Activated T-helper 17 cell treated with anti-CD3 and anti-CD28 coated beads, Interleukin-2, amount 50 U/mL, for 72 hours (primary cell): ENCODE data around the gene WDR48. TPM values are rescaled to one million over a fixed set of nuclear protein-coding genes. Genes with fewer than 3 reads are reported as not detected.
A peak's percentile ranks its signal among the peaks of the same experiment; 100 is the strongest.

Source experiments
- ATAC-seq: fragments of 150-1000 bp; cut with Tn5 transposase; replicated peaks from 2 replicates; pipeline ENCODE4 v1.10.0; 2021; ENCODE audit warnings: mild to moderate bottlenecking, moderate library complexity
- H3K27ac Mint-ChIP-seq: one replicate; pipeline ENCODE4 v1.8.0; 2022; ENCODE audit warnings: mixed read lengths
- H3K27me3 Mint-ChIP-seq: one replicate; pipeline ENCODE4 v1.8.0; 2022; ENCODE audit warnings: mixed read lengths
- H3K36me3 Mint-ChIP-seq: one replicate; pipeline ENCODE4 v1.8.0; 2022; ENCODE audit warnings: low read depth, mild to moderate bottlenecking, mixed read lengths
- H3K4me1 Mint-ChIP-seq: one replicate; pipeline ENCODE4 v1.8.0; 2022; ENCODE audit warnings: mixed read lengths
- H3K4me3 Mint-ChIP-seq: one replicate; pipeline ENCODE4 v1.8.0; 2022; ENCODE audit warnings: mild to moderate bottlenecking, mixed read lengths
- H3K9me3 Mint-ChIP-seq: one replicate; pipeline ENCODE4 v1.8.0; 2022; ENCODE audit warnings: mixed read lengths
- total RNA-seq, 2 donors: library from RNA; stranded (reverse); gene quantifications; one replicate each; pipeline ENCODE4 v1.2.3, GENCODE V29; 2022

The WDR48 gene
- 10 to 100 TPM; 56.6 to 81.1 TPM for total RNA-seq

DNA sequence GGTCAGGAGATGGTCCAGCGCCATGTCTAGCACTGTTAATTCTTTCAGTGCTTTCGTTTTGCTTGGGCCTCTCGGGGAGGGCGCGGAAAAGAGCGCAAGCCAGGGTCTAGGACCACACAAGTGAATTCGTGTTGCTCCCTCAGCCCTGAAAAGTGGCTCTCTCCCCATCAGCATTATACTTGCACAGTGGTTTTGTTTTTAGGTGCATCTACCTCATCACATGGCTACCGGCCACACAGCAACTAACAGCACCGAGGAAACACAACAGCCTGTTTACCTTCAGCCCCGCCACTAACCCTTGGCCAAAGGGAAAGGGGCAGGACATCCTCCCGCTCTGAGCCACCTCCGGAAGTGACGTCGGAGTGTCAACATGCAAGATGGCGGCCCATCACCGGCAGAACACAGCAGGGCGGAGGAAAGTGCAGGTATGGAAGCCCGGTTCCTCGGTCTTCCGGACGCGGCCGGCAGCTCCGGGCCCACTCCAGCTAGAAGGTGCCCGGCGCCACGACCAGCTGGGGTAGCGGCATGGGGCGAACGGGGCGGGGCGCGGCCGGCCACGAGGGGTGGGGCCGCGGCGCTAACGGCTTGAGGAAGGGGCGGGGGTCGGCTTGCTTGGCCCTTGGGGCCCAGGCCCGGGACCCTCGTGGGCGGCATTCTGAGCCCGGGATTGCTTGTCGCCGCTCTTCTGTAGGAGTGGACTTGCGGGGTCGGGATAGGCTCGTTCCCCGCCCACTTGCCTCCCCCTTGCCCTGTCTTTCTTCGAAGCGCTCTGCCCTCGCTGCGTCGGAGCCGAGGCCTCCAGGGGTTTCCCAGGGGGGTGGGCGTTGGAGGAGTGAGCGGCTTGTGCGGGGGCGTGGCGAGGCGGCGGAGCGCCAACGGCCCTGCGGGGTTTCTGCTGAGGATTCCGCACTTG, at the start of gene WDR48, which contains the start of gene SCN11A:
WDR48 (plus strand) TSS at position 368 of the 913 bp plus-strand sequence; CDS start at position 378, 10 bp downstream.
SCN11A (minus strand) TSS at position 296 of the 913 bp plus-strand sequence. CDS start 101,582 bp downstream, outside the sequence.
- Mint-ChIP-seq H3K36me3 (peaks cover 9% of the 10 kb centered on the region), H3K4me1 (peaks cover 31% of the 10 kb centered on the region), H3K4me3 (peak within 1 kb of the TSS; percentile 93), H3K27ac (peak within 1 kb of the TSS; percentile 97), H3K27me3 (no peaks in the 10 kb centered on the region), H3K9me3 (no peaks in the 10 kb centered on the region)
- ATAC-seq = peak; percentile 95

DNA sequence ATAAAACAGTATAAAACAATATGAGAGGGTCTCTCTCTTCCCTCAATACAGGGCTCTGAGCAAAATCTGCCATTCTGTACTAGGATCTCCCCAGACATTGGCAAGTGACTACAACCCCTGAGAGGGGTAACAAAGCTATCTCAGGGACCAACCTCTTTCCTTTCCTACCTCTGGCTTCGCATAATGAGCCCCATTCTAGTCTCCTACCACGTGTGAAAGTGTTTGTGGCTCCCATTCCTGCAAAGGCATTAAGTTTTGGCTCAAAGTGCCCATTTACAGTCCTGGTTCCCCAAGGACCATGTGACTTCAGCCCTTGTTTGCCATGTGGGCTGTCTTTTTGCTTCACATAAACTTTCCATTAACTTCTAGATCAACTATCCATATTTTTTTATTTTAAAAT, 46.5 kb upstream of the WDR48 start:
- no peak overlapping the region for H3K4me3 Mint-ChIP-seq
- no peaks in the 10 kb centered on the region for H3K36me3 Mint-ChIP-seq
- no peaks in the 10 kb centered on the region for H3K9me3 Mint-ChIP-seq
- H3K27ac Mint-ChIP-seq = no peak overlapping the region
- no peak for ATAC-seq
- H3K4me1 Mint-ChIP-seq = no peaks in the 10 kb centered on the region
- H3K27me3 Mint-ChIP-seq = peaks cover 14% of the 10 kb centered on the region

DNA sequence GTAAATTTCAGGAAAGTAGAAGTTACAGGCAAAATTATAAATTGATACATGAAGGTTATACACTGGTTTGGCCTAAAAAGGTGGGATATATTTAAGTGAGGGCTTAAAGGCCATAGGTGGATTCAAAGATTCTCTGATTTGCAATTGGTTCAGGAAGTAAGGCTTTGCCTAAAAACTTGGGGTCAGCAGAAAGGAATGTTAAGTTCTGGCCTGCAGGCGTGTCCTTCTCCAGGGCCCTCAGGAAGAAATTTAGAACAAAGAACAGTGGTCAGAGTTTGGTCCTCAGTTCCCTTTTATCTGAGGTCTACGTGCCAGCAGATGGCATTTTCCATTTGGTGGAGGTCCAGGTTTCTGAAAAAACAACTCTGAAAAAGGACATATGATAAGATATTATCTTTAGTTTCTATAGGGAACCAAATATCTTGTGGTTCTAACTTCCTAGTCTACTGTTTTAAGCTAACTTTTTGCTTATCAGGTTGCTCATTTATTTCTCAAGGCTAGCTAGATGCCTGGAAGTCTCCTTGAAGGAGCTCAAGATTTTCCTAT, 40.6 kb upstream of the WDR48 start:
- no peaks in the 10 kb centered on the region for H3K9me3 Mint-ChIP-seq
- H3K4me1 Mint-ChIP-seq = no peaks in the 10 kb centered on the region
- H3K4me3 Mint-ChIP-seq = no peak overlapping the region
- peaks cover 22% of the 10 kb centered on the region for H3K27me3 Mint-ChIP-seq
- no peak overlapping the region for H3K27ac Mint-ChIP-seq
- no peaks in the 10 kb centered on the region for H3K36me3 Mint-ChIP-seq
- ATAC-seq = no peak

DNA sequence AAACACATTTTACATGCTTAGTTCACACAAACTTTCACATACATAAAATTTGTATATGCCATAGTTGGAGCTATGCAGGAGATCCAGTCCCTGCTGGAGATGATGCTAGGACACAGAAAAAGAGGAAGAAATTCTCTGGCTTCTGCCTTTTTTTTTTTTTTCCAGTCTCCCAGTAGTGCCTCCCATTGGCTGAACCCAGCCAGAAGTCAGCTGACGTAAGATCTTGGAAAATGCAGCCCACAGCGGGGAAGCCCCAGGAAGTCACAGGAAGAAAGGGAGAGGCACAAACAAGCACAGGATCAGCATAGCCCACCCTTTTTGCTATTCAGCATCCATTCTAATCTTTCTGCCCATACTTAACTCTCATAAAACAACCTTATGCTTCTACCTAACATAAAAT, 38.5 kb upstream of the WDR48 start:
- H3K4me1 Mint-ChIP-seq = no peaks in the 10 kb centered on the region
- H3K27ac Mint-ChIP-seq = no peak overlapping the region
- H3K4me3 Mint-ChIP-seq = no peak overlapping the region
- ATAC-seq = no peak
- no peaks in the 10 kb centered on the region for H3K36me3 Mint-ChIP-seq
- peaks cover 23% of the 10 kb centered on the region for H3K27me3 Mint-ChIP-seq
- no peaks in the 10 kb centered on the region for H3K9me3 Mint-ChIP-seq

DNA sequence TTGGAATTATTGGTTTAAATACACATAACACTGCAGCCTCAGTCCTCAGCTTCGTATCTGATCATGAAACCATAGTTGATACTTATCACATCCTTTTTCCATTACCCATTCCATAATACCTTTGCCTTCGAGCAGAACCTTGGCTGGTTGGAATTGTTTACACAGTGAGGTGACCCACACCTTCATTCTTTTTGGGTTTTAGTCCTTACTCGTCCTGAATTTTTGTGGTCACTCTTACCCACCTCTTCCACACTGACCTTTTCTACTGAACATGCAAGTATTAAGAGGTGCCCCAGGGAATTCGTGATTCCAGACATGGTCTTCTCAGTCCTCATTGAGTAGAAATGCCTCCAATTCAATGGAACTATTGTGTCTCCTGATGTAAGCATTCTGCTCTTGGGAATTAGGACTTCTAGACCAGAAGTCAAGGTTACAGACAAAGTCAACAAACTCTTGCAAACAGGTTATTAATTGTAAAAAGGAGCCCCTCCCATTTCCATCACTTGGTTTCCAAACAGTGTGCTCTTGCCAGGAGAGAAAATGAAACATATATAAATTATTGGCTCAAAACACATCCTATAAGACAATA, 37.8 kb upstream of the WDR48 start:
- H3K9me3 Mint-ChIP-seq = no peaks in the 10 kb centered on the region
- H3K4me3 Mint-ChIP-seq = no peak overlapping the region
- ATAC-seq = no peak
- H3K27ac Mint-ChIP-seq = no peak overlapping the region
- H3K4me1 Mint-ChIP-seq = no peaks in the 10 kb centered on the region
- no peaks in the 10 kb centered on the region for H3K36me3 Mint-ChIP-seq
- peaks cover 26% of the 10 kb centered on the region for H3K27me3 Mint-ChIP-seq

DNA sequence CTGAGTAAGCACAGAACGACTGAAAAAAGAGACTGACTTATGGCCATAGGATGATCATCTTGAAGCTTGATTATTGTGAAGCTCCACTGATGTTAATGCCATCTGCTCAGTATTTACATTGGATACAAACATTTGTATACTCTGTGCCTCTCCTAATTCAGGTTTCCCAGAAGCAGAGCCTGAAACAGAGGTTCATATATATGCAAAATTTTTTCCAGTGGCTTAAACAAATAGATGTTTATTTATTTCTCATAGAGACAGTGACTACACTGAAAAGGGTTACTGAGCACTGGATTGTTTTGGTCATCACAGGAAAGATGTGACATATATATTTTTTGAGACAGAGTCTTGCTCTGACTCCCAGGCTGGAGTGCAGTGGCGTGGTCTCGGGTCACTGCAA, 36.4 kb upstream of the WDR48 start:
- ATAC-seq = no peak

DNA sequence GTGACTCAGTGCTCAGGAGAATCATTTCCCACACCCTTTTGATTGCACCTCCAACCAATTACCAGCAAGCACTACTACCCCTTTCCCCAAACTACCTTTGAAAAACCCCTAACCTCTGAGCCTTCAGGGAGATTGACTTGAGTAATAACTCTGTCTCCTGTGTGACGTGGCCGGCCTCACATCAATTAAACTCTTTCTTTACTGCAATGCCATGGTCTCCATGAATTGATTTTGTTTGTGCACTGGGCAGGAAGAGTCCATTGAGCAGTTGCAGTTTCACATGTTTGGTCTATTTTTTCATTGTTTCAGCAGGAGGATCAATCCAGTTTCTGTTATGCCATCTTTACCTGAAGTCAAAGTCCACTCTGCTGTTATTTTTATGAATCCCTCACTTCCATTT, 32.5 kb upstream of the WDR48 start:
- H3K9me3 Mint-ChIP-seq = no peaks in the 10 kb centered on the region
- peaks cover 23% of the 10 kb centered on the region for H3K27me3 Mint-ChIP-seq
- no peak for ATAC-seq
- H3K4me3 Mint-ChIP-seq = no peak overlapping the region
- H3K36me3 Mint-ChIP-seq = no peaks in the 10 kb centered on the region
- no peak overlapping the region for H3K27ac Mint-ChIP-seq
- H3K4me1 Mint-ChIP-seq = no peaks in the 10 kb centered on the region

More for the DNA sequence above, 36.4 kb upstream of the WDR48 start:
- H3K36me3 Mint-ChIP-seq = no peaks in the 10 kb centered on the region
- H3K27me3 Mint-ChIP-seq = peaks cover 30% of the 10 kb centered on the region
- H3K9me3 Mint-ChIP-seq = no peaks in the 10 kb centered on the region
- no peak overlapping the region for H3K27ac Mint-ChIP-seq
- H3K4me1 Mint-ChIP-seq = no peaks in the 10 kb centered on the region
- no peak overlapping the region for H3K4me3 Mint-ChIP-seq

DNA sequence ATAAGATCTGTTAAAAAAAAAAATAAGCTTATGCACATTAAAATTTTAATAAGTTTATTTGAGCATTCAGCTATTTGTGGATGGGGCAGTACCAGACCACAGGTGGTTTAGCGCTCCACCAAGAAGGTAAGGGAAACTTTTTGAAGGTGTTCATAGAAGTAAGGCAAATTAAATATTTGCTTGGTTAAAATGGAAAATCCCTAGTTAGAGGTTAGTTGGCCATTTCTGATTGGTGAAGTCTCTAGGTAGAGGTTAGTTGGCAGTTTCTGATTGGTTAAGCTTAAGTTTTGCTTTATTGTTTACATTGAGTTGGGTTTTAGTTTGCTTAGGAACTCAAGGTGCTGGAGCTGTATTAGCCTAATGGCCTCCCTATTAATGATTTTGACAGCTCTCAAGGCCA, 30.8 kb upstream of the WDR48 start:
- no peak overlapping the region for H3K27ac Mint-ChIP-seq
- H3K36me3 Mint-ChIP-seq = no peaks in the 10 kb centered on the region

DNA sequence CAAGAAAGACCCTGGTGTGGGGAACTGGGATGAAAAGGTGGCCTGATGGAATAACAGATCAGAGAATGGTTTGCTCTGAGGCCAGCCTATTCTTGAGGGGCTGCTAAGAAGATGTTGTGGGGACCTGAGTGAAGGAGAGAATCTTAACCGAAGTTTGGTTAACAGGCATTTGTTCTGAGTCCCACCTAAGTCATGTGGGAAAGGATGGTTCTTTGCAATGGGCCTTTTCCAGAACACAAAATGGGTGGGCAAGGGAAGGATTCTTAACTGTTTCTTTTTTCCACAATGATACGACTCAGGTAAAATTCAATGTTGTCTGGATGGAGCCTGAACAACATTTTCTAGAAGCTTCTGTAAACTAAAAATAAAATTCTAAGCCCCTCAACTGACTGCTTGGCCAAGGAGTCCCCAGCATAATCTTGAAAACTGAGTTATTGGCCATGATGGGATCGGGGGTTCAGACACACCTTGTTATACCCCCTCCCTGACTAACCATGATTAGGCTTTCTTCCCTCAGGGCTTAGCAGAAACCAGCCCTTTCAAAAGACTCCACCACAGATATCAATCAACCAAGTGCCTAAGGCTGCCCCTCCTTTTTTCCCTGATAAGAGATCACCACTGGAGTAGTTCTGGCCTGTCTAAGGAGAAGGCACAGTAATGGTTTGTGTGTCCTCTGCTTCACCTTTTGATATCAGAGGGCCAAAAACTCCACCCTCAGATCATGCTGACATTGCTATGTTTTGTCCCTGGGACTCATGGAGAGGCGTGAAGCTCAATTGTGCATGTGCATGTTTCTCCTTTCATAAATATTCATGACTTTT, 30.1 kb upstream of the WDR48 start:
- no peak for ATAC-seq
- peaks cover 26% of the 10 kb centered on the region for H3K27me3 Mint-ChIP-seq
- no peaks in the 10 kb centered on the region for H3K4me1 Mint-ChIP-seq
- no peak overlapping the region for H3K4me3 Mint-ChIP-seq
- H3K9me3 Mint-ChIP-seq = no peaks in the 10 kb centered on the region
- H3K27ac Mint-ChIP-seq = no peak overlapping the region
- H3K36me3 Mint-ChIP-seq = no peaks in the 10 kb centered on the region

More for the DNA sequence above, 30.8 kb upstream of the WDR48 start:
- ATAC-seq = peak; percentile 23
- H3K4me3 Mint-ChIP-seq = no peak overlapping the region
- H3K9me3 Mint-ChIP-seq = no peaks in the 10 kb centered on the region
- H3K4me1 Mint-ChIP-seq = no peaks in the 10 kb centered on the region
- peaks cover 22% of the 10 kb centered on the region for H3K27me3 Mint-ChIP-seq

DNA sequence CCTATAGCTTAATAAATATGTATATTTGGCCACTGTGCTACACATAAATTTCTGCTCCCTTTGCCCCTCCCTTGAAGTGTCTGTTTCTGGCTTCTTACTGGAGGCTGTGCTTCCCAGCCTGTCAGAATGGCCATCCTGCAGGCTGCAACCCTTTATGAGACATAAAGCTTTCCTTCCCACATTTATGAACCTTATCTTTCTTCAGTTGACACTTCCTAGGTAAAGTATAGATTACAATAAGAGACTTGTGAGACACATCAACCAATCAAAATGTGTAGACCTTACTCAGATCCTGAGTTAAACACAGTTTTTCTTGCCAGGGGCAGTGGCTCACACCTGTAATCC, 29.6 kb upstream of the WDR48 start:
- Mint-ChIP-seq H3K36me3 (no peaks in the 10 kb centered on the region), H3K27ac (no peak overlapping the region)
- no peak for ATAC-seq

DNA sequence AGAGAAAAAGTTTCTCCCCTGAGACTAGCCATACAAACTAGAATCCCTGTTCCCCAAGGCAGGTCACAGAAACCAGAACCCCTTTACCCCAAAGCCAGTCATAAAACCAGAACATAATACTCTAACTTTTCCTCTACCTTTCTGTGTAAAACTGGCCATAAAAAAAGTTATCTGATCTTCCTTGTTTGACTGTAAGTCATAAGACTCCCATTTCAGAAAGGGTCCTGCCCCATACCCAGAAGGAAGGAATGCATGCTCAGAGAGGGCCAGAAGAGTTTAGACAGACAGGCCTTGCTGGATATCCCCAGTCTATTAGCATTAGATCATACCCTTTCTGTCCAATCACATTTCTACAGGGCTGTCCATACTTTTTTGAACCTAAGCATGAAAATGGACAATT, 27.3 kb upstream of the WDR48 start:
- peaks cover 19% of the 10 kb centered on the region for H3K27me3 Mint-ChIP-seq
- H3K27ac Mint-ChIP-seq = no peak overlapping the region
- H3K4me3 Mint-ChIP-seq = no peak overlapping the region
- no peaks in the 10 kb centered on the region for H3K9me3 Mint-ChIP-seq
- no peaks in the 10 kb centered on the region for H3K4me1 Mint-ChIP-seq
- no peak for ATAC-seq
- H3K36me3 Mint-ChIP-seq = no peaks in the 10 kb centered on the region

More for the DNA sequence above, 29.6 kb upstream of the WDR48 start:
- Mint-ChIP-seq H3K4me1 (no peaks in the 10 kb centered on the region), H3K9me3 (no peaks in the 10 kb centered on the region), H3K4me3 (no peak overlapping the region), H3K27me3 (peaks cover 27% of the 10 kb centered on the region)

DNA sequence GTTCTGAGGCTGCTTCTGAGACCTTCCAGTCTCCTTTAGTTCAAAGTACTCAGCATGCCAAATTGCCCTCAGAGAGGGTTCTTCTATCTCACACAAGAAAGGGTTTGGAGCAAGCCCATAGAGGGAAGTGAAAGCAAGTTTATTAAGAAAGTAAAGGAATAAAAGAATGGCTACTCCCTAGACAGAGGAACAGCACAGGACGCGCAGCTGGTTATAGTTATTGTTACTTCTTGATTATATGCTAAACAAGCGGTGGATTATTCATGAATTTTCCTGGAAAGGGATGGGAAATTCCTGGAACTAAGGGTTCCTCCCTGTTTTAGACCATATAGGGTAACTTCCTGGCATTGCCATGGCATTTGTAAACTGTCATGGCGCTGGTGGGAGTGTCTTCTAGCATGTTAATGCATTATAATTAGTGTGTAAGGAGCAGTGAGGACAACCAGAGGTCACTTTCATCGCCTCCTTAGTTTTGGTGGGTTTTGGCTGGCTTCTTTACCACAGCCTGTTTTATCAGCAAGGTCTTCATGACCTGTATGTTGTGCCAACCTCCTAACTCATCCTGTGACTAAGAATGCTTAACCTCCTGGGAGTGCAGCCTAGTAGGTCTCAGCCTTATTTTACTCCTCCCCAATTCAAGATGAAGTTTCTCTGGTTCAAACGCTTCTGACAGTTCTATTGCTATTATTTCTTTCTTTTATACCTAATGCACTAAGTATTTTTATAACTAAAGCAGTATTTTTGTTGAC, 26.4 kb upstream of the WDR48 start:
- peaks cover 21% of the 10 kb centered on the region for H3K27me3 Mint-ChIP-seq
- no peak overlapping the region for H3K4me3 Mint-ChIP-seq
- no peak for ATAC-seq

DNA sequence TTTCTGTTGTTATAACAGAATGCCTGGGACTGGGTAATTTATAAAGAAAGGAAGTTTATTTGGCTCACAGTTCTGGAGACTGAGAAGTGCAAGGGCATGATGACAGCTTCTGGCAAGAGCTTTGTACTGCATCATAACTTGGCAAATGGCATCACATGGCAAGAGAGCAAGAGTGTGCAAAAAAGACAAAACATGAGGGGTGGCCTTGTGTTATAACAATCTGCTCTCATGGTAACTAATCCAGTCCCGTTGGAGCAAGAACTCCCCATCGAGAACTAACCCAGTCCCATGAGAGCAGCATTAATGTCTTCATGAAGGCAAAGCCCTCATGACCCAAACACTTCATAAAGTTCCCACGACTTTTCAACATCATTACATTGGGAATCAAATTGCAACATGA, 23.3 kb upstream of the WDR48 start:
- Mint-ChIP-seq H3K9me3 (no peaks in the 10 kb centered on the region), H3K27me3 (peaks cover 20% of the 10 kb centered on the region), H3K4me1 (no peaks in the 10 kb centered on the region), H3K27ac (no peak overlapping the region), H3K36me3 (no peaks in the 10 kb centered on the region), H3K4me3 (no peak overlapping the region)
- no peak for ATAC-seq

More for the DNA sequence above, 26.4 kb upstream of the WDR48 start:
- Mint-ChIP-seq H3K4me1 (no peaks in the 10 kb centered on the region), H3K9me3 (no peaks in the 10 kb centered on the region), H3K36me3 (no peaks in the 10 kb centered on the region), H3K27ac (no peak overlapping the region)

DNA sequence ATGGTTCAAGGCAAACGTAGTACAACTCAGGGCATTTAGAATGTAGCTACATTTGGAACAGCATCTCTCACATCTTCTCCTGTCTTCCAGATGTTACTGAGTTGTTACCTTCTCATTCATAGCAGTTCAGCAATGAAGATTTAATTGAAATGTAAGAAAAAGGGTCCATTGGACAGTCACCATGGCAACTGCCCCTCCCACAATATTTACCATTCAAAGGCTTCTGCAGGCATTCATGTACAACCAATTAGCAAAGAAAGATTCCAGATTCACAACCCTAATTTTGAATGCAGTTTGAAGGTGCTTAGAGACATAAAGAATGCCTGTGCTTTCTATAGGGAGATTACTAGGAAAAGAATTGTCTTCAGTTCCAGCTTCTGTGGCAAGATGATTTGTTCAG, 22.3 kb upstream of the WDR48 start:
- Mint-ChIP-seq H3K4me3 (no peak overlapping the region), H3K4me1 (no peaks in the 10 kb centered on the region), H3K27ac (no peak overlapping the region), H3K36me3 (no peaks in the 10 kb centered on the region), H3K9me3 (peaks cover 4% of the 10 kb centered on the region), H3K27me3 (peaks cover 19% of the 10 kb centered on the region)
- no peak for ATAC-seq
